Fibroblast of peridontal ligament (primary cell): Measurements from ENCODE around the gene SEMA7A.

Experiments
- DNase-seq: peaks from one replicate; pipeline ENCODE4 v3.0.0-alpha.2; 2010; ENCODE audit errors: extremely low read depth

The SEMA7A gene

GRCh38 chr15:74451861-74452835 is 18.4 kb upstream of the SEMA7A start:
- DNase-seq = no peak

GRCh38 chr15:74451322-74451721 is 17.6 kb upstream of the SEMA7A start:
- DNase-seq = no peak

DNA sequence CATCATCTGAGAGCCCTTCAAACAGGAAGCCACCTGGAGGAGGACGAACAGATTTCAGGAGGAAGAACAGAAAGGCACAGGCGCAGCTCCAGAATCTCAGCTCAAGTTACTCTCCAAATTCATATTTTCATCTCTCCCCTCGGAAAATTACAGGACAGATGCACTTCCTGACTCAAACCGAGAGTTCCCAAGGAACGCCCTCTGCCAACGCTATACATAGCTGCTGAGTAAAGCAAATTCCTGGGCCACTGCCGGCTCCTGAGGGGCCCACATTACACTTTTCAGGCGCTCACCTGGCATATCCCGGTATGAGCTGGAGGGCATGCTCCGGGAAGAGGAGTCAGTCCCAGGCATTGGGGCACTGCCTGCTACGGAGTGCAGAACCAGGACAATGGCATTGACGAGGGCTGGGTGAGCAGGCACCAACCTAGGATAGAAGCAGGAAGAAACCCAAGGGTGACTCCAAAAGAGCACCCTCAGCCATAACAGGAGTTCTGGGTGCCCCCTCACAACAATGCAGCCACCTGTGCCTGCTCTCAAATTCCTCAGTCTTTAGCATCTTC is 16.0 kb upstream of the SEMA7A start:
- DNase-seq = no peak

- no peak for DNase-seq
Measured at GRCh38 chr15:74449095-74449494, 15.3 kb upstream of the SEMA7A start.

DNA sequence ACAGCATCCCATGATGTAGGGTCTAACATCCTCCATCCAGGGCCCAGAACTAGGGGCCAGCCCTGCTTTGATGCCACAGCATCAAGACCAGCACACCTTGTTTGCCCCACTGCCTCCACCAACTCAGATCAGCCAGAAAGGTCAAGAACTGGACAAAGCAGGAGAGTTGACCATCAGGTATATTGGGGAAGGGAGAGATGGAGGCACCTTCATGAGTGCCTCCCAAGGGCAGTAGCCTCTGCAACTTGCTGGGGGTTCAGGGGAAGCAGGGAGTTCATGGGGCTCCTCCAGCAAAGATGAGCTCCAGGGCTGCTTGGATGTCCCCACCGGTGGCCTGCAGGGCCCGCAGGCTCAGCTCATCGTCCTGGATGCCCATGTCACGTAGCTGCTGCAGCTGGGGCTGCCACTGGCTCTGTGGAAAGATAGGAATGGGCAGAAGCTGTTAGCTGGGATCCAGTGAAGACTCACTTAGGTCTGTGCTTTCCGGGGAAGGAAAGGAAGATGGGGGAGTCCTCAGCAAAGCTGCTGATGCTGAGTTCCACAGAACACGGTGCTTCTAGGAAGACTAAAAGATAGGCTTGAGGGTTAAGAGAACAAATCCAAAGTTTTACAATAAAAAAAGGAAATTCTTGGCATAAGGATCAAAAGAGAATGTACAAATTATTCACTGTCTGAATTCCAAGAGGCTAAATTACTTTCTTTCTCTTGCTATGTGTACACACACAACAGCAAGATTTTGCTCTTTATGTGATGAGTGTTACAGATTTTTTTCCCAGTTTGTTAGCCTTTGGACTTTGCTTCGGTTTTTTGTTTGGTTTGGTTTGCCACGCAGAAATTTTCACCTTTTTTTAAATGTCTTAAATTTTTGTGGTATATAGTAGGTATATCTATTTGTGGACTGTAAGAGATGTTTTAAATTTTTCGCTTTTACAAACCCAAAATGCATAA is 12.3 kb upstream of the SEMA7A start:
- no peak for DNase-seq

DNA sequence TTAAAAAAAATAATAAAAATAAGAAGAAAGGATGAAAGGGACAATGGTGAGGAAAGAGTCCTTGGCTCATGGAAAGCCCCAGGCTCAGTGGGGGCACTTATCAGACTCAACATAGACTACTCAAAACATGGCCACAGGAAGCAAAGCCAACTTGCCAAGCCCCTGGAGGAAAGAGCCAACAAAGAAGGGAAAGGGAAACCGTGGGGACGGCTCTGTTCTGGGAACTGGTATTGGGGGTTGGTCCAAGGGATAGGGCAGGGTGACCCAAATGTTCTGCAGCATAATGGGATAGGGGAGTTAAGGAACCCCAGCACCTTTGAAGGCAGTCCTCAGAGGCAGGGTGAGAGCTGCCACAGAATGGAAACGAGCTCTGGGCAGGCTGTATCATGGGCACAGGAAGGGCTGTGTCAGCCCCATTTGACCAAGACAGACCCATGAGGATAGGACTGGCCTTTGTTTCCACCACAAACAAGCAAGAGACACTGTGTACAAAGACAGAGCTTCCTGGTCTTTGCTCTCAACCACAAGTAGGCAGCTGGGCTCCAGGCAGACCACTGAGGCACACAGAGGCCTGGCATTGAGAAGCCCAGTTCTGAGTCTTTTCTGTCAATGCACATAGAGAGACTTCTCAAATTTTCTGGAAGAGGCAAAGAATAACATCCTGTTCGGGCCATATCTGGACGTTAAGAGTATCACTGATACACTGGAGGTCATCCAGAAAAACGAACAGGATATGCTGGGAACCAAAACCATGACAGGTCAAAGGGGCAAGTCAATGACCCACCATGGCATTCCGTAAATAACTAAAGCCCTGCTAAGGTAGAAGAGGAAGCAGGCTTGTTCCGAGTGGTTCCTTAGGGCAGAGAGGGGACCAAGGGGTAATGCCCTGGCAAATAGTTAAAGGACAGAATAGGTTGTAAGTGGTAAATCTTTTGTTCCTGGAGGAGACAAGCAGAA is 10.6 kb upstream of the SEMA7A start:
- DNase-seq = no peak

- DNase-seq = peak; percentile 44
Measured at GRCh38 chr15:74443100-74443909, 9.5 kb upstream of the SEMA7A start.

DNA sequence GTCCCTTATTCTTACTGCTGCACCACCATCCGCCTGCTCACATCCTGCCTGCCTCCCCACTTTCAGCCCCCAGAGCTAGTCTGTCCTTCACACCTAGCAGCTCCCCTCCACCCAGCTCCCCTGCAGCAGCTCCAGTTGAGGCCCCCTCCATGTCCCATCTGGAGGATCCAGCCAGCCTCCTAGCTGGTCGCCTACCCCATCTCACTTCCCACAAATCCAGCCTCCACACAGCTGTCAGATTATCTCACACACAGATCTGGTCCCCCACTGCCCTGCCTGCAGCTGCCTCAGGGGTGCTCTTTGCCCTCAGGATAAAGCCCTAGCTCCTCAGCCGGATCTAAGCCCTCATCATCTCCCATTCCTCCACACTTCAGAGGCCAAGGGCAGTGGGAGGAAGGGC is 8.8 kb upstream of the SEMA7A start:
- no peak for DNase-seq

GRCh38 chr15:74442063-74442462 is 8.3 kb upstream of the SEMA7A start:
- DNase-seq = no peak

GRCh38 chr15:74441248-74441941 is 7.6 kb upstream of the SEMA7A start:
- no peak for DNase-seq

GRCh38 chr15:74438721-74439316 is 5.1 kb upstream of the SEMA7A start:
- DNase-seq = peak; percentile 80

DNA sequence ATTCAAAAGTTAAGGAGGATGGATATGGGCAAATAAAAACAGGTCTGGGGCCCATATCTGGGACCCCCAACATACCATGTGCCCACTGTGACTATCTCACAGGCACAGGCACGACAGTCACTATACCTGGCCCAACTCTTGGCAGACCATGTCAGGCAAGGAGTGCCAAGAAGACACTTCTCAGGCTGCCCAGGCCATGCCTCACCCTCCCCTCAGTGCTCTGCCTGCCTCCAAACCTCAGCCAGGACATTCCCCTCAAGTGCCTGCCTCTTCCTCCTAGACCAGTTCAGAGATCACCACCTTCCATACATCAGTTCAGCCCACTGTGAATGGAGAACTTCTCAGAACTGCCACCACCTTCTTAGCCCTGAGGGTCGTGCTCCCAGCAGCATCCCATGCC is 4.4 kb upstream of the SEMA7A start:
- no peak for DNase-seq

DNA sequence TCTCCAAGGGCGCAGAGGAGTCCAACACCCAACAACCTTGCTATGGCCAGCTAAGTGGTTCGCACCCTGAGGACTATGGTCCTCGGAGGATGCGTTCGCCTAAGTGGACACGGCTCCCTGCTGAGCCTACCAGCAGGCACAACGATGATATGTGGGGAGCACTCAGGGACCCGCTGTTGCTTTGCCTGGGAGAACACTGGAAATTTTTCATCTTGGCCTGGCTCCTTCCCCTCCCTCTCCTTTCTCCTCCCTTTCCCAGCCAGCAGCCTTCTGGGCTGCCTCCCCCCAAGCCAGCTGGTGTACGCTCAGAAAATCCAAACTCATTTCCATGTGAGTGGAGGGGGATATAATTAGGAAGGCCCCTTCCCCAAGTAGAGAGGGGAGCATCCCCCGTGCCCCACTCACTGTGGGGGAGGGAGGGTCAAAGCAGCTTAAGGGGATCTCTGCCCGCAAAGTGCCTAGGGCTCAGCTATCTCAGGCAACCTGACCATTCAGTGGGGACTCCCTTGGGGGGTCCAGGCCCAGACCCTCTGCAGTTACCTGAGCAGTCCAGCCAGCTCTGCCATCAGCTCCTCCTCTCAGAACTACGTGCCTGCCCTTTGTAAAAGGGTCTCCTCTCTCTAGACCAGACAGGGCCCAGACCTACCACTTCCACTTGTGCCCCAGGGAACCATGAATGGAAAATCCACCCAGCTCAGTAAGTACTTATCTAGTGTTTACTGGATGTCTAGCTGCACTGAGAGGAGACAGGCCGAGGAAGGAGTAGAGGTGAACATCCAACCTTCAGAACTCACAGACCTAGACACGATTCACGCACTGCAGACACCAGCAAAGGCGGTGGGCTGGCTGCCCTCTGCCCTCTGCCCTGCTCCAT is 742 bp upstream of the SEMA7A start:
- DNase-seq = no peak

GRCh38 chr15:74432968-74433591 is 678 bp downstream of the SEMA7A start:
- no peak for DNase-seq

- DNase-seq = no peak
Measured at GRCh38 chr15:74432271-74432967, 1.3 kb downstream of the SEMA7A start.

- DNase-seq = no peak
Measured at GRCh38 chr15:74431645-74432044, 2.1 kb downstream of the SEMA7A start.

GRCh38 chr15:74431116-74431515 is 2.6 kb downstream of the SEMA7A start:
- no peak for DNase-seq
